ENCODE results near the gene ZNF213.

GRCh38 chr16:3112881-3113574 is 21.8 kb upstream of the ZNF213 start:
- TF ChIP-seq CTCF (conservative IDR thresholded peaks at IDR 0.05 in 1 of 2, IDR thresholded peaks at IDR 0.05 in 1 of 2; ENCODE audit: low read depth in 1 of 2, low read length in 2 of 2), result no peak
- TF ChIP-seq EZH2 (IDR thresholded peaks at IDR 0.05; ENCODE audit: low read length, missing control alignments), result no peak
